Stimulated activated naive B cell treated with anti-CD40 and anti-IgM and Interleukin-4, amounts not matched to agents 10 μg/mL and 1 μg/mL and 100 μg/mL, for 72 hours (primary cell): ENCODE results near the gene YIPF3.

Experiments used
- ATAC-seq, 2 donors: fragments of 150-1000 bp; cut with Tn5 transposase; replicated peaks; 2 replicates each; pipeline ENCODE4 v1.10.0; 2021; ENCODE audit warnings: moderate library complexity in 1 of 2
- DNase-seq: peaks from one replicate; pipeline ENCODE4 v3.0.0; 2021
- H3K27ac Mint-ChIP-seq: one replicate; pipeline ENCODE4 v1.8.0; 2022; ENCODE audit warnings: mild to moderate bottlenecking, mixed read lengths
- H3K27me3 Mint-ChIP-seq, 2 donors: one replicate each; pipeline ENCODE4 v1.8.0; 2022; ENCODE audit warnings: mixed read lengths in 2 of 2
- H3K36me3 Mint-ChIP-seq, 2 donors: one replicate each; pipeline ENCODE4 v1.8.0; 2022; ENCODE audit warnings: mixed read lengths in 2 of 2, mild to moderate bottlenecking in 1 of 2
- H3K4me1 Mint-ChIP-seq, 2 donors: one replicate each; pipeline ENCODE4 v1.8.0; 2022; ENCODE audit warnings: mixed read lengths in 2 of 2, mild to moderate bottlenecking in 1 of 2
- H3K4me3 Mint-ChIP-seq, 2 donors: one replicate each; pipeline ENCODE4 v1.8.0; 2022; ENCODE audit warnings: mild to moderate bottlenecking in 2 of 2, mixed read lengths in 2 of 2, moderate library complexity in 1 of 2
- H3K9me3 Mint-ChIP-seq, 2 donors: one replicate each; pipeline ENCODE4 v1.8.0; 2022; ENCODE audit warnings: mixed read lengths in 2 of 2, mild to moderate bottlenecking in 1 of 2

The YIPF3 gene

GRCh38 chr6:43520097-43520496 lies 3.4 kb upstream of the YIPF3 start:
- H3K36me3 Mint-ChIP-seq = peaks cover 24 to 25% of the 10 kb centered on the region in 2 donors
- H3K27ac Mint-ChIP-seq = no peak overlapping the region
- H3K4me3 Mint-ChIP-seq = no peak overlapping the region

GRCh38 chr6:43517505-43518357 lies 1.0 kb upstream of the YIPF3 start:
- Mint-ChIP-seq H3K36me3 (peaks cover 21 to 26% of the 10 kb centered on the region in 2 donors), H3K9me3 (no peaks in the 10 kb centered on the region), H3K27ac (no peak overlapping the region), H3K27me3 (no peaks in the 10 kb centered on the region), H3K4me1 (peaks cover 16 to 17% of the 10 kb centered on the region in 2 donors), H3K4me3 (no peak overlapping the region)
- DNase-seq (no peak), ATAC-seq (peak; percentile 6 to 17)

More at GRCh38 chr6:43520097-43520496, 3.4 kb upstream of the YIPF3 start:
- DNase-seq = no peak
- Mint-ChIP-seq H3K27me3 (no peaks in the 10 kb centered on the region), H3K9me3 (no peaks in the 10 kb centered on the region), H3K4me1 (peaks cover 12 to 18% of the 10 kb centered on the region in 2 donors)
- no peak for ATAC-seq

- DNase-seq = no peak
- H3K27me3 Mint-ChIP-seq = no peaks in the 10 kb centered on the region
- no peak for ATAC-seq
- peaks cover 23 to 32% of the 10 kb centered on the region in 2 donors for H3K36me3 Mint-ChIP-seq
- H3K9me3 Mint-ChIP-seq = no peaks in the 10 kb centered on the region
- H3K27ac Mint-ChIP-seq = no peak overlapping the region
- H3K4me1 Mint-ChIP-seq = peaks cover 16 to 21% of the 10 kb centered on the region in 2 donors
- no peak overlapping the region for H3K4me3 Mint-ChIP-seq
Measured at GRCh38 chr6:43516367-43516696, 394 bp downstream of the YIPF3 start.

- ATAC-seq = no peak
- Mint-ChIP-seq H3K4me3 (no peak overlapping the region), H3K4me1 (peaks cover 17 to 21% of the 10 kb centered on the region in 2 donors), H3K27ac (no peak overlapping the region), H3K36me3 (peaks cover 25 to 34% of the 10 kb centered on the region in 2 donors), H3K27me3 (no peaks in the 10 kb centered on the region), H3K9me3 (no peaks in the 10 kb centered on the region)
- no peak for DNase-seq
Measured at GRCh38 chr6:43515808-43516207, 918 bp downstream of the YIPF3 start.

- ATAC-seq = no peak
- no peak overlapping the region for H3K4me3 Mint-ChIP-seq
- H3K9me3 Mint-ChIP-seq = no peaks in the 10 kb centered on the region
- no peak overlapping the region for H3K27ac Mint-ChIP-seq
- no peak for DNase-seq
- H3K4me1 Mint-ChIP-seq = peaks cover 37 to 47% of the 10 kb centered on the region in 2 donors
- H3K27me3 Mint-ChIP-seq = peaks cover 18 to 22% of the 10 kb centered on the region in 2 donors
- H3K36me3 Mint-ChIP-seq = peaks cover 23 to 36% of the 10 kb centered on the region in 2 donors
Measured at GRCh38 chr6:43511824-43512415, 4.8 kb downstream of the YIPF3 start.

GRCh38 chr6:43510827-43511163 lies 5.9 kb downstream of the YIPF3 start:
- H3K36me3 Mint-ChIP-seq = peaks cover 26 to 44% of the 10 kb centered on the region in 2 donors
- no peak for DNase-seq
- H3K27me3 Mint-ChIP-seq = peaks cover 18 to 22% of the 10 kb centered on the region in 2 donors
- ATAC-seq = no peak
- no peak overlapping the region for H3K27ac Mint-ChIP-seq
- H3K9me3 Mint-ChIP-seq = no peaks in the 10 kb centered on the region
- H3K4me3 Mint-ChIP-seq = peak overlapping the region; percentile 77 to 80
- H3K4me1 Mint-ChIP-seq = peaks cover 41 to 50% of the 10 kb centered on the region in 2 donors

- peak within 1 kb of the TSS; percentile 56 for H3K27ac Mint-ChIP-seq
- H3K36me3 Mint-ChIP-seq = peaks cover 25 to 45% of the 10 kb centered on the region in 2 donors
- ATAC-seq (peak; percentile 78 to 81), DNase-seq (peak; percentile 74)
- no peaks in the 10 kb centered on the region for H3K9me3 Mint-ChIP-seq
- peaks cover 36 to 44% of the 10 kb centered on the region in 2 donors for H3K4me1 Mint-ChIP-seq
- H3K4me3 Mint-ChIP-seq = peak within 1 kb of the TSS; percentile 80 to 86
- H3K27me3 Mint-ChIP-seq = peaks cover 18 to 22% of the 10 kb centered on the region in 2 donors
Measured at GRCh38 chr6:43509984-43510826, 6.5 kb downstream of the YIPF3 start, which contains the start of gene LRRC73. TSS of gene LRRC73 (minus strand) at chr6:43510346. CDS start at chr6:43509785, 561 bp downstream.

- peaks cover 18 to 22% of the 10 kb centered on the region in 2 donors for H3K27me3 Mint-ChIP-seq
- H3K4me1 Mint-ChIP-seq = peaks cover 32 to 41% of the 10 kb centered on the region in 2 donors
- H3K36me3 Mint-ChIP-seq = peaks cover 22 to 40% of the 10 kb centered on the region in 2 donors
- peak overlapping the region; percentile 80 to 86 for H3K4me3 Mint-ChIP-seq
- peak overlapping the region; percentile 56 for H3K27ac Mint-ChIP-seq
- ATAC-seq (peak; percentile 11 to 16), DNase-seq (no peak)
- H3K9me3 Mint-ChIP-seq = no peaks in the 10 kb centered on the region
Measured at GRCh38 chr6:43509142-43509983, 7.4 kb downstream of the YIPF3 start.

GRCh38 chr6:43508481-43509141 lies 8.1 kb downstream of the YIPF3 start:
- peaks cover 18 to 22% of the 10 kb centered on the region in 2 donors for H3K27me3 Mint-ChIP-seq
- ATAC-seq = no peak
- peaks cover 32 to 41% of the 10 kb centered on the region in 2 donors for H3K4me1 Mint-ChIP-seq
- no peaks in the 10 kb centered on the region for H3K9me3 Mint-ChIP-seq
- peak overlapping the region; percentile 81 for H3K27ac Mint-ChIP-seq
- DNase-seq = no peak
- H3K4me3 Mint-ChIP-seq = peak overlapping the region; percentile 80 to 86
- peaks cover 22 to 39% of the 10 kb centered on the region in 2 donors for H3K36me3 Mint-ChIP-seq

GRCh38 chr6:43506667-43507471 lies 9.9 kb downstream of the YIPF3 start:
- no peak overlapping the region for H3K4me3 Mint-ChIP-seq
- H3K27me3 Mint-ChIP-seq = peaks cover 18 to 22% of the 10 kb centered on the region in 2 donors
- peaks cover 28 to 41% of the 10 kb centered on the region in 2 donors for H3K4me1 Mint-ChIP-seq
- ATAC-seq (peak; percentile 79 to 80), DNase-seq (peak; percentile 71)
- peaks cover 21 to 43% of the 10 kb centered on the region in 2 donors for H3K36me3 Mint-ChIP-seq
- H3K9me3 Mint-ChIP-seq = no peaks in the 10 kb centered on the region
- peak overlapping the region; percentile 56 for H3K27ac Mint-ChIP-seq

GRCh38 chr6:43506171-43506570 lies 10.6 kb downstream of the YIPF3 start:
- Mint-ChIP-seq H3K36me3 (peaks cover 23 to 43% of the 10 kb centered on the region in 2 donors), H3K27ac (peak overlapping the region; percentile 56), H3K4me1 (peaks cover 26 to 41% of the 10 kb centered on the region in 2 donors), H3K27me3 (peaks cover 18 to 22% of the 10 kb centered on the region in 2 donors), H3K9me3 (no peaks in the 10 kb centered on the region), H3K4me3 (no peak overlapping the region)
- DNase-seq = no peak
- no peak for ATAC-seq

GRCh38 chr6:43505718-43506117 lies 11.0 kb downstream of the YIPF3 start:
- no peaks in the 10 kb centered on the region for H3K9me3 Mint-ChIP-seq
- peaks cover 24 to 42% of the 10 kb centered on the region in 2 donors for H3K36me3 Mint-ChIP-seq
- no peak overlapping the region for H3K4me3 Mint-ChIP-seq
- DNase-seq (no peak), ATAC-seq (no peak)
- H3K27me3 Mint-ChIP-seq = peaks cover 18 to 22% of the 10 kb centered on the region in 2 donors
- H3K27ac Mint-ChIP-seq = no peak overlapping the region
- peaks cover 25 to 39% of the 10 kb centered on the region in 2 donors for H3K4me1 Mint-ChIP-seq
